H1 (cell line): ENCODE measurements around the gene LAMC3. TPM values are rescaled to one million over a fixed set of nuclear protein-coding genes. Genes with fewer than 3 reads are reported as not detected.

Experiments used
- TAF7 ChIP-seq: optimal IDR thresholded peaks from 2 replicates; pipeline ENCODE3; 2011; ENCODE audit warnings: low read depth, mild to moderate bottlenecking, inconsistent platforms, low read length, moderate library complexity, borderline replicate concordance
- polyA plus RNA-seq, 7 experiments: library from polyadenylated mRNA; depleted of rRNA in 3 of 7; stranded (reverse) in 5 of 7; unstranded in 2 of 7; fragments of >200 nt in 5 of 7; fragments of 200-250 nt in 2 of 7; gene quantifications; 1 replicate in 5 of 7; 2 replicates in 1 of 7; 4 replicates in 1 of 7; pipeline versions ENCODE4 v1.2.1 to v1.2.3, GENCODE V29; 2011 to 2013; ENCODE audit warnings: missing spikeins in 2 of 7, mixed read lengths in 2 of 7
- total RNA-seq: library from RNA; stranded (reverse); fragmentation: NEBNext Ultra II Directional; extraction: Animal tissue kit (Norgen Biotek cat#: 25700); gene quantifications from 2 replicates; pipeline ENCODE4 v1.2.1, GENCODE V29; 2021

LAMC3 gene
- total and polyA plus RNA-seq, 2 of the 8 experiments (the other 6 are each of a cell fraction or from before 2014, with no cell fraction given): 9.3 to 12.3 TPM

DNA sequence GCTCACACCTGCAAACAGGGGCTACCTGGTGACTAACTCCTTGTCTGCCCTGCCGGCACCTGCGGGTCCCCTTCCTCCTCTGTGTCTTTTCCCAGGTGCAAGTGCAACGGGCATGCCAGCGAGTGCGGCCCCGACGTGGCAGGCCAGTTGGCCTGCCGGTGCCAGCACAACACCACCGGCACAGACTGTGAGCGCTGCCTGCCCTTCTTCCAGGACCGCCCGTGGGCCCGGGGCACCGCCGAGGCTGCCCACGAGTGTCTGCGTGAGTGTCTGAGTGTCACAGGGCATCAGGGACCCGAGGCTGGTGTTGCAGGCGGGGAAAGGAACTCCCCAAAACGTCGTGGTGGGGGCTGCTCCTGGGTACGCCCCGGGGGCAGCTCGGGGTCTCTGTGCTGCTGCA, 27.1 kb downstream of the LAMC3 start (continued):
- TF ChIP-seq TAF7: no peak
